HG03066 (cell line): Measurements from ENCODE around the gene NKX6-2.

Source experiments
- ATAC-seq: cut with Tn5 transposase; IDR thresholded peaks from one replicate; pipeline ENCODE4 v1.9.1; 2021; ENCODE audit warnings: low read depth; ENCODE audit not compliant: unreplicated experiment

The NKX6-2 gene

GRCh38 chr10:132762267-132762666 is 23.7 kb downstream of the NKX6-2 start:
- ATAC-seq, result no peak

- no peak for ATAC-seq
Observed at GRCh38 chr10:132761395-132762060, 24.4 kb downstream of the NKX6-2 start.

- ATAC-seq, result no peak
Observed at GRCh38 chr10:132758865-132759264, 27.1 kb downstream of the NKX6-2 start.

DNA sequence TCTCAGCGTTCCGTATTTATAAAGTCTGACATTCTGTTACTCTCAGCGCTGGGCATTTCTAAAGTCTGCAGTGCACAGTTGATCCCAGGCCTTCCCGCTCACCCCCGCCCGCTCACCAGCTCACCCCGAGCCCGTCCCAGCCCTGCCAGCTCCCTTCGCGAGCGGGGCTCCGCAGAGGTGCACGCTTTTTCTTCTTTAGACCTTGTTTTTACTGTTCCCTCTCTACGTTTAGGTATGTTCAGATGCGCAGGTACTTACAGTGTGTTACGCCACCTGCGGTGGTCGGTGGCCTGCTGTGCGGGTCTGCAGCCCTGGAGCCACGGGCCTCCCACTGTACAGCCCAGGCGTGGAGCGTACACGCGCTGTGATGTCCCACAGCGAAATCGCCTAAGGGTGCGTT is 28.8 kb downstream of the NKX6-2 start:
- no peak for ATAC-seq

- ATAC-seq, result no peak
Observed at GRCh38 chr10:132756591-132756990, 29.4 kb downstream of the NKX6-2 start.

GRCh38 chr10:132755166-132755711 is 30.7 kb downstream of the NKX6-2 start:
- ATAC-seq, result no peak

DNA sequence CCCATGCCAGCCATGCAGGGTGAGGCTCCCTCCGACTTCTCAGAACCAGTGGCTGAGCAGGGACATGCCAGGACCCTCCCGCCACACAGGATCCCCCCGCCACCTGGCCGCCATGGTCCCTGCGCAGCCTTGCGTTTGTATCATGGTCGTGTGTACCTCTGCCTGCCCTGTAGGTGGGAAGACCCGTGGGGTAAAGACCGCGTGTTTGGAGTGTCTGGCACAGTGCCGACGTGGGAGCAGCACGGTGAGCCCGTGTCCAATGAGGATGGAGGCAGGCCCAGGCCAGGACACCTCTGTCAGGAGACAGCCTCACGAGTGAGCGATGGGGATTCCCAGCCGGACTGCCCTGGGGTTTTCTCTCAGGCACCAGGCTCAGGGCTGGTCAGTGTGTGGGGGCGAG is 31.9 kb downstream of the NKX6-2 start:
- ATAC-seq, result no peak

DNA sequence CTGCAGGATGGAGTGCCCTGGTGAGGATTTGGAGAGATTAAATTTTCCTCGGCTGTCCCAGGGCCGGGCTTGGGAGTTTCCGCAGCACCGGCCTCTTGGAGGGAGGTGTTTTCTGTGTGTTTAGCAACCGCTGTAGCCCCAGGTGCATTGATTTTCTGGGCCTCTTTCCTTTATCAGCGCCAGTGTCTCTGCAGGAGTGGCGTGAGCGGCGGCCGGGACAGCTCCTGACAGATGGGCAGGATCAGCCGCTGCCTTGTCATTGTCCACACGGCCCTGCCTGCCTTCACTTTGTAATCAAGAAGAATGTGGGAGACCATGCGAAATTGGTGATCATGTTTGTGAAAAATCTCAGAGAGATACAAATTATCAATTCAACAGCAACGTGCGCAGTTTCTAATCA is 32.4 kb downstream of the NKX6-2 start:
- no peak for ATAC-seq

DNA sequence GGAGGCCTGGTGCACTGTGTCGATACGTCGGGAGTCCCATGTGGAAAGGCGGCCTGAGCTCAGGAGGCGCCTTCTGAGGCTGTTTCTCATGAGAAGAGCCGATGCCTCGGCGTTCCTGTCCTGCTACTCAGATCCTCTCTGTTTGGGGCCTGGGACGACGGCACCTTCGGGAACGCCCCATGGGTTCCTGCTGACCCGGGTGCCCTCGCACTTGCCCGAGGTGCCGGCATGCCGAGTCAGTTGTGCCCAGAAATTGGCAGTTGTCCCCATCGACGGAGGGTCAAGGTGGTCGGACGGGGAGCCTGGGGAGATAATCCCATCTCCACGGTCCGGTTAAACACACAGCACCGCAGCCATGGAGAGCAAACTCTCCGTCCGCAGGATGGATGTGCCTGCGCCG is 33.0 kb downstream of the NKX6-2 start:
- ATAC-seq, result no peak

DNA sequence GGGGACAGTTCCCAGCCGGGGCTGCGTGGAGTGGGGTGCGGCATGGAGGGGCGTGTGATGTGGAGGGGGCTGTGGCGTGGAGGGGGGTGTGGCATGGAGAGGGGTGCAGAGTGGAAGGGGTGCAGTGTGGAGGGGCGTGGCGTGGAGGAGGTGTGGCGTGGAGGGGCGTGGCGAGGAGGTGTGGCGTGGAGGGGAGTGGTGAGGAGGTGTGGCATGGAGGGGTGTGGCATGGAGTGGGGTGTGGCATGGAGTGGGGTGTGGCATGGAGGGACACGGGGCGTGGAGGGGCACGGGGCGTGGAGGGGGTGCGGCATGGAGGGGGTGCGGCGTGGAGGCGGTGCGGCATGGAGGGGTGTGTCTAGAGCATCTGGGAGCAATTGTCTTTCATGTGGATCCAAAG is 33.6 kb downstream of the NKX6-2 start:
- ATAC-seq, result no peak

DNA sequence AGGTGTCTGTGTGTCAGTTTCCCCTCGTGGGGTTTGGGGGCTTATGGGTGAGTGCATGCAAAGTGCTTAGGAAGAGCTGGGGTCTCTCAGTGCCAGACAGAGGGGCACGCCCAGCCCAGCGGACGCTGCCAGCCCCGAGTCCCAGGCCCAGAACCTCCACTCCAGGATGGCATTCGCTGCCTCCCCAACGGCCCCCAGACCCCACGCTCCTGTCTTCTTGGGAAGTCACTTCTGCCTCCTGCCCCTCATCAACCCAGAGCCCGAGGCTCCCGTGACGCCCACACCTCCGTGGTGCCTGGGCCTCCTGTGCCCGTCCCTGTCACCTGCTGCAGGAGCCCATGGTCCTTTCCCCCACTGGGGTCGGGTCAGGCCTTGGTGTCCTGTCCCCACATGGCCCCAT is 35.0 kb downstream of the NKX6-2 start:
- ATAC-seq, result no peak

DNA sequence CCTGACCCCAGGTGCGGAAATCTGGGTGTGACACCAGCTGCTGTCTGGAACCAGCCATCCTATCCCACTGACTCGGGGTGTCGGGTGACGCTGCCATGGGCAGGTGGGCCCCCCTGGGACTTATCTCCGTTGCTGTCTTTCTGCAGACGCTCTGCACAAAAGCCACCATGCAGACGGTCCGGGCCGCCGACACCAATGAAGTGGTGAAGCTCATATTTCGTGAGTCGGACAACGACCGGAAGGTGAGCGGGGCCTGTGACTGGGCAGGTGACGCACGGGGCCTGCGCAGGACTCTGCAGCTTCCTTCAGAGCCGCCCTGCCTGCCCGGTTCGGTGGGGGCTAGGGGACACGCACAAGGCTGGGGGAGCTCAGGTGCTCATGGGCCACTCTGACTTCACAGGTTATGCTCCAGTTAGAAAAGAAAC is 36.6 kb downstream of the NKX6-2 start:
- ATAC-seq, result no peak

- no peak for ATAC-seq
Observed at GRCh38 chr10:132748545-132749370, 37.2 kb downstream of the NKX6-2 start.

DNA sequence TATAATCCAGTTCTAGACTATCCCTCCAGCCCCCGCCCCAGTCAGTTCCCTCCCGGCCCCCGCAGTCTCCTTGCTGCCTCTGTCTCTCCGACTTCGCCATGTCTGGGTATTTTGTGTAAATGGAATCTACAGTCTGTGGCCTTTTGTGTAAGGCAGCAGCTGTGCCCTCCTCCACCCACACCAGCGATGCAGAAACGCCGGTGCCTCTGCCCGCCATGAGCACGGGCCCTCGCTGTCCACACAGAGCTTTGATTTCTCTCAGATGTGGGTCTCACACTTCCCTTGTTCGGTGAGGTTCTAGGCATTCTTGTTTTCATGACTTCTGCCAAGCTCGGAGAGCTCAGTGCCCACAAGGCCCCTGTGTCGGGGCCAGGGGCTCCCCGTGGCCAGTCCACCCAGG is 37.8 kb downstream of the NKX6-2 start:
- no peak for ATAC-seq

DNA sequence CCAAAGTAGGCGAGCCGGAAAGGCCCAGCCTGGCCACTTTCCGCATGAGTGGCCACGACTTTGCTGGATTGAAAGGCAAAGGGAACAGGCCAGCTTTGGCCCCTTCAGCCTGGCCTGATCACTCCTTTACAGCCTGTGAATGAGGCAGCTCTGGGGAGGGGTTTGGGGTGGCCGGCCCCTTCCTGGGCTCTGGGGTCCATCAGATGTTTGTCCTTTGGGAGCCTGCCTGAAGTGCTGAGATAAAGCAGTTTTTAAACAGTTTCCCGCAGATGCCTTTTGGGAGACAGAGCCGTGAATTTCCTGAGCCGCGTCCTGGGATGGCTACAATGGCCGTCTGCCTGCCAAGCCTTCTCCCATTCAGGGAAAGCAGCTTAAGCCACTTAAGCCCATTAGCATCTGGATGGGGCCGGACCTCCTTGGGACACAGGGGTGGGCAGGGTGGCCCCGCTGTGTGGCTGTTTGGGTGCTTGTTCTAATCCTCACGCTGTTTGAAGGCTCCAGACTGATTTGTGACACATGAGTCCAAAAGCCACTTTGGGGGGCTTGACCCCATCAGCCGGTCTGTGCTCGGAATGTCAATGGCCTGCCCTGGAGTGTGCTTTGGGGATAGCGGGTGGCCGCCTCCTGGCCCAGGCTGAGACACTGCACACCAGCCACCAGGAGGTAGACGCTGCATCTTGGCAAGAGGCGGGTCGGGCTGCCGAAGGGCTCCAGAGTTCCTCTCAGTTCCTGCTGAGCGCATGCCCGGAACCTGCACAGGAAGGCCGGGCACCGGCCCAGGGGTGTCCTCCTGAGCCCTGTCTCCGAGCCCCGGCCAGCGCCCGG is 38.9 kb downstream of the NKX6-2 start:
- no peak for ATAC-seq

- ATAC-seq, result no peak
Observed at GRCh38 chr10:132746386-132746785, 39.6 kb downstream of the NKX6-2 start.

DNA sequence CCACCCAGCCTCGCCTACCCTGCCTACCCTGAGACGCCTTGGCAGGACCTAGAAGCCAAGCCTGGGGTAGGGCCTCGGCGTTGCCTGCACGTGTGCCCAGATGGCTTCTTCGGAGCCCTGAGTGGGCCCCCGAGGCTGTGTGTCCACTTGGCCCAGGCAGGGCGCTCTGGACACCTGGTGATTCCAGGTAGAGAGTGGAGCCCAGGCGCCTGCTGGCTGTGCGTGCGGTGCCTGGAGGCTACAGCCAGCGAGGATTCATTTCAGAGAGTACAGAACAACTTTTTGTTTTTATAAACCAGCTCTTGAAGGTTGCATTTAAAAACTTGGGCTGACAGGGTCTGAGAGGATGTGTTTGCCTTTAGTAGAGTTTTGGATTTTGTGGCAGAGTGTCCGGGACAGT is 40.0 kb downstream of the NKX6-2 start:
- ATAC-seq, result no peak

GRCh38 chr10:132745511-132745910 is 40.4 kb downstream of the NKX6-2 start:
- ATAC-seq, result no peak

DNA sequence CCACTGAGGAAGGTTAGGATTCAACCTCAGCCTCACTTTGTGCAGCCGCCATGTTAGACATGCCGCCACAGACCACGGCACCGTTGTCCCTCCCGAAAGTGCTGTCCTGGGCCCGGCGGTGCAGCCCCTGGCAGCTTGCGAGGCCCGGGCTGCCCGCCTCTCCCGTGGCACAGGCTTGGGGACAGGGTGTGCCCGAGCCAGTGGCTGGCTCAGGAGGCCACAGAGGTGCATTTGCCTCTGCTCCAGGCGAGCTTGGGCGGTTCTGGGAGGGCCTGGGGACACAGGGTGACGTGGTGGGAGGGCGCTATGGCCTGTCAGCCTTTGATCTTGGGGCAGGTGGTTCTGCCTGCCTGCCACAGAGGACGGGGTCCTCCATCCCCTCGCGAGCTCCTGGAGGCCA is 41.1 kb downstream of the NKX6-2 start:
- ATAC-seq, result no peak

- ATAC-seq, result no peak
Observed at GRCh38 chr10:132743925-132744490, 41.9 kb downstream of the NKX6-2 start.
